ENCODE results near the gene SLC22A7.

The SLC22A7 gene

DNA sequence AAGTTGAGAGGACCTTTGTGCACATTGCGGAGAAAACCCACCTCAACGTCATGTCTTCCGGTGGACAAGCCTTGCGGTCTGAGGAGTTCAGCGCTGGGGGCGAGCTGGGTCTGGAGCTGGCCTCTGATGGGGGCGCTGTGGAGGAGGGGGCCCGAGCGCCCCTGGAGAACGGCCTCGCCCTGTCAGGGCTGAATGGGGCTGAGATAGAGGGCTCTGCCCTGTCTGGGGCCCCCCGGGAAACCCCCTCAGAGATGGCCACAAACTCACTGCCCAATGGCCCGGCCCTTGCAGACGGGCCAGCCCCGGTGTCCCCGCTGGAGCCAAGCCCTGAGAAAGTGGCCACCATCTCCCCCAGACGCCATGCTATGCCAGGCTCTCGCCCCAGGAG lies 14.6 kb upstream of the SLC22A7 start:
- DNase-seq (ENCODE audit: low read depth): no peak

DNA sequence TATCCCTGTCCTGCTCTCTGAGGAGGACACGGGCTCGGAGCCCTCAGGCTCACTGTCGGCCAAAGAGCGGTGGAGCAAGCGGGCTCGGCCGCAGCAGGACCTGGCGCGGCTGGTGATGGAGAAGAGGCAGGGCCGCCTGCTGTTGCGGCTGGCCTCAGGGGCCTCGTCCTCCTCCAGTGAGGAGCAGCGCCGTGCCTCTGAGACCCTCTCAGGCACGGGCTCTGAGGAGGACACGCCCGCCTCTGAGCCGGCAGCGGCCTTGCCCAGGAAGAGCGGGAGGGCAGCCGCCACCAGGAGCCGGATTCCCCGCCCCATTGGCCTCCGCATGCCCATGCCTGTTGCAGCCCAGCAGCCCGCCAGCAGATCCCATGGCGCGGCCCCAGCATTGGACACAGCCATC lies 14.2 kb upstream of the SLC22A7 start:
- no peak for DNase-seq (ENCODE audit: low read depth)

DNA sequence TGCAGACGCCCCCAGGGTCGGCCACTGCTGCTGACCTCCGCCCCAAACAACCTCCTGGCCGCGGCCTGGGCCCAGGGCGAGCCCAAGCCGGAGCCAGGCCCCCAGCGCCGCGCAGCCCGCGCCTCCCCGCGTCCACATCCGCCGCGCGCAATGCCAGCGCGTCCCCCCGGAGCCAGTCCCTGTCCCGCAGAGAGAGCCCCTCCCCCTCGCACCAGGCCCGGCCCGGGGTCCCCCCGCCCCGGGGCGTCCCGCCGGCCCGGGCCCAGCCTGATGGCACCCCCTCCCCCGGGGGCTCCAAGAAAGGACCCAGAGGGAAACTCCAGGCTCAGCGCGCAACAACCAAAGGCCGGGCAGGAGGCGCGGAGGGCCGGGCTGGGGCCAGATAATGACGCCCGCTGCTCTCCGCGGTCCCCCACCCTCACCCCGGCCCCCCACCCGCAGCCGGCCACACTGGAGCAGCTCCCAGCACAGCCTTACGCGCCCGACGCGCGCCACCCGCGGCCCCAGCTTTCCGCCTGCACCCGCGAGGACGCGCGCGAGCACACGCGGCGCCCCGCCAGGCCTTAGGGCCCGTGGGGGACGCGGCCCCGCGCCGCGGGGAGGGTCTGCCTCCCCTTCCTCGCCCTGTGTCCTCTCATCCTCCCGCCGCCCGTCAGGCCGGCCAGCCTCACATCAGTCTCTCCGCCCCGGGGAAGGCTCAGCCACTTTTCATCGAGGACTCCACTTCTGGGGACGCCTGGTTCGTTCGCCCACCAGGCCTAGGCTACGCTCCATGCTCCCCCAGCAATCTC lies 12.9 kb upstream of the SLC22A7 start:
- DNase-seq (ENCODE audit: low read depth): no peak

- no peak for DNase-seq (ENCODE audit: low read depth)
Observed at GRCh38 chr6:43285832-43286231, 12.2 kb upstream of the SLC22A7 start.

DNA sequence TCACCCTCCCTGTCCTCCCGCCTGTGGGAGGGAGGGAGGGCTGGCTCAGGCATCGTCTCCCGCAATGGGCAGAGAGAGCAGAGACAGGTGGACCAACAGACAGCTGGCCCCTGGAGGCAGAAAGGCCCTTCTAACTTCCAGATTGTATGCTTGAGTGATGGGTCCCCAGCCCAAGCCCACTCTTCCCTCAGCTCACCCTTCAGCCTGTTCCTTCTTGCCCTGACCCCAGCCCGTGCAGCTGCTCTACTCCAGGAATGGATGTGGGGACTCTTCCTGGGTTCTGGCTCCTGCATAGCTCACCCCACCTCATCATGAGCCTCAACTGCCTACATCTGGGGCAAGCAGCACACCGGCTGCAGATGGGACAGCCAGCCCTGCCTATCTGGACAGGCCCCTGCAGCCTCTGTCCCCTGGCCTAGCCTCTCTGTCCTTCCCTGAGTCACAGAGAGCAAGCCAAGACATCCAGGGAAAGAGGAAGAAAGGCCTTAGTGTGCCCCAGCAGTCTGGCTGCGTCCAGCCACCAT lies 11.5 kb upstream of the SLC22A7 start:
- no peak for DNase-seq (ENCODE audit: low read depth)

DNA sequence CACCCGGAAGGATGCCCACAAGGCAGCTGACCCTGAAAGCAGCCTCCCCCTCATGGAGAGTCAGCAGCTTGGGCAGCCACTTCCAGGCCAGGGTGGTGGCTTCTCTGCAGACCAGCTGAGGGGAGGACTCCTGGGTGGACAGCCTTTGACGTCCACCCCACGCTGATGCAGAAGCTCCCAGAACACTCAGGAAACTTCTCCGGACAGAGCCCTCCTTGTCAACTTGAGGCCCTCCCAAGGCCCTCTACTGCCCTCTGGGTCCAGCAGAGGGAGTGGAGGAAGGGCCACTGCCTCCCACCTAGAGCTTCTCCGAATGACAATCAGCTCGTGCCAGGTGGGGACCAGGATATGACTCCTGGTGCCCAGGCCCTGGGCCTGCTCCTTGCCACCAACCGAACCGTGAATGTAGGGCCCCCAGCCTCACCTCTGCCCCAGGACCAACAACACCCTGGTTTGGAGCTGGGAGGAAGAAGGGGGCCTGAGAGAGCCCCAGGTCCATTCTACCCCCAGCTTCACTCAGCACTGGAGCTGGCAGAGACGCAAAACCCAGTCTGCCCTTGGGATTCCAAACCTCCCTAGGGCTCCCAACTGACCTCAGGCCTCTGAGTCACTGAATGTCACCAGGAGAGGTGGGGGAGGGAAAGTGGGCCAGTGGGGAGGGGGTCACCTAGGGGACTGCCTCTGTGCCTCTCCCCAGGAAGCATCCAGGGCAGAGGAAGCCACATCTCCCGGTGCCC lies 10.9 kb upstream of the SLC22A7 start:
- DNase-seq (ENCODE audit: low read depth): no peak

DNA sequence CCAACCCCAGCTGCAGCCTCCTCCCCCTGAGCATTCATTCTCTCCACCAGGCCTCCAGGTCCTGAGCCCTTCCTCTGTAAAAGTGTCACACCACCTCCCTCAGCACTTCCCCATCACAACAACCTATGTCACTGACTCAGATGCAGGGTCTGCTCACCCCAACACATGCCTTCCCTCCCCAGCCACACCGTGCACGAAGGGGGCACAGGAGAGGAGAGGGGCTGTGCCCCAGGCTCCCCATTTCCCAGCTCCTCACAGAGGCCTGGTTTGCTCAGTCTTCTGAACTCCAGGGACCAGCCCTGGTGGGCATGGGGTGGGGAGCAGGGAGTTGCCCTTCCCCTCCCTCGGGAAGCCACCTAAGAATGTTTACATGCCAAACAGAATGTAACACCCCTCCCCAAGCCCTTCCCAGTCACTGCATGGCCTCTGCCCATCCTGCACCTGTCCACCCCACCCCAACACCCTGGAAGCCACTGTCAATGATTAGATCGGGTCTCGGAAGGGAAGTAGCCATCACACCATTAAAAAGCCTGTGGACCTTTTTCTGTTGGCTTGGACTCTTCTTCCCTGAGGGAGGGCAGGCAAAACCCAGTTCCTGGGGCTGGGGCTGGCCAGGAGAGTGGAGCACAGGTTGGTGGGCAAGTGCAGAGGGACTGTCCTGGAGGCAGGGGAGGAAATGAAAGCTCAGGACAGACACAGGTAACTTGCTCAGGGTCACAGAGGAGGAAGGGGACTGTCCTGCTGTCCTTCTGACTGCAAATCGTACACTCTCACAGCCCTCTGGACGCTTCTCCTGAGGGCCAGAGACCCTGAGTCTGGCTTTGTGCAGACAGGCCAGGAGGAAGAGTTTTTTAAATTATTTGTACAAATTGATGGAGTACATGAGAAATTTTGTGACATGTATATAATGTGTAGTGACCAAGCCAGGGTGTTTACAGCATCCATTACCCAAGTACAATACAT lies 10.1 kb upstream of the SLC22A7 start:
- DNase-seq (ENCODE audit: low read depth): no peak

DNA sequence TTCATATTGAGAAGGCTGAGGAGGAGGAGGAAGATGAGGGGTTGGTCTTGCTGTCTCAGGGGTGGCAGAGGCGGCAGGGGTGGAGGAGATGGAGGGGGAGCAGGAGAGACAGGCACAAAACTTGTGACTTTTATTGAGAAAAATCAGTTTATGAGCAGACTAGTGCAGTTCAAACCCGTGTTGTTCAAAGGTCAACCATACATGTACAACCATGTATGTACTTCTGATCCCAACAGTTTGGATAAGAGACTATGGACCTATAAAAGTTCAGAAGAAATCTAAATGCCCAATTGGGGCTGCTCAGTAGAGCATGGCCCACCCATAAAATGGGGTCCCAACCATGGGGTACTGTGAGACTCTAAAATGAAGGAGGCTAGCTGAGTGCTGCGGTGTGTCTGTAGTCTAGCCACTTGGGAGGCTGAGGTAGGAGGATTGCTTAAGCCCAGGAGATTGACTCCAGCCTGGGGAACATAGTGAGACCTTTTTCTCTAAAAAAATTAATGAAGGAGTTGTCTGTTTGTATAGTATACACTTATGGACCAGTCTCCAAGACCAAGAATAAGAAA lies 7.6 kb upstream of the SLC22A7 start:
- no peak for DNase-seq (ENCODE audit: low read depth)

GRCh38 chr6:43290905-43291355 lies 7.1 kb upstream of the SLC22A7 start:
- no peak for DNase-seq (ENCODE audit: low read depth)

- no peak for DNase-seq (ENCODE audit: low read depth)
Observed at GRCh38 chr6:43291708-43292107, 6.4 kb upstream of the SLC22A7 start.

- no peak for DNase-seq (ENCODE audit: low read depth)
Observed at GRCh38 chr6:43292341-43292740, 5.7 kb upstream of the SLC22A7 start.

DNA sequence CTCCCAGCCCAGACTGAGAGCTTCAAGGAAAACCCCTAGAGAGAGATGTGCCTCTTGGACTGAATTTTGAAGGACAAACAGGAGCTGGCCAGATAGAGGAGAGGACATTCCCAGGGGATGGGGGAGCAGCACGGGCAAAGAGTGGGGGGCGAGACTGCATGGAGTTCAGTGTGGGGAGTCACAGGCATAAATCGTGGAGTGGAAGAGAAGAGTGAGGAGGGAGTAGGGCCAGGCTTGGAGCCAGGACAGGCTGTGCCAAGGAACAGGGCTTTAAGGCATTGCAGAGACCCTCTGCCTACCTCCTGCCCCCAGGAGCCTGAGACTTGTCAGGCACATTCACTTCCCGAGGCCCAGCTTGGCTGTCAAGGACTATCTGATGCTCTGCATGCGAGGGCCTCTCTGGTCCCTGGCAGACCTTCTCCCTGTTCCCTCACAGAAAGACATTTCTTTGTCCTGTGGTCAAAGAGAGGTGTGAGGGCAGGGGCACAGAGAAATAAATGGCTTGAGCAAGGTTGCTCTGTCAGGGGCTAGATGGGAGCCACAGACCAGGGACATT lies 5.2 kb upstream of the SLC22A7 start:
- DNase-seq (ENCODE audit: low read depth): no peak

DNA sequence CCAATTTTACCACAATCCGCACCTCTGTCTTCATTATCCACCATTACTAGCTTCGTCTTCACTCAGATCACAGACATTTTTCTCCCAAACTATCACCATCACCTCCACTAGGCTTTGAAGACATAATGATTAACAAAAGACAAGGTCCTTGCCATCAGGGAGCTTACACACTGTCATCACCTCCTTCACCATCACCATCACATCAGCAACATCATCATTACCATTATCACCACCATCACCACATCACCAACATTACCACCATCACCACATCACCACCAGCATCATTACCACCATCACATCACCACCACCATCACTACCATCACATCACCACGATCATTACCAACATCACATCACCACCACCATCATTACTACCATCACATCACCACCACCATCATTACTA lies 4.4 kb upstream of the SLC22A7 start:
- DNase-seq (ENCODE audit: low read depth): no peak

DNA sequence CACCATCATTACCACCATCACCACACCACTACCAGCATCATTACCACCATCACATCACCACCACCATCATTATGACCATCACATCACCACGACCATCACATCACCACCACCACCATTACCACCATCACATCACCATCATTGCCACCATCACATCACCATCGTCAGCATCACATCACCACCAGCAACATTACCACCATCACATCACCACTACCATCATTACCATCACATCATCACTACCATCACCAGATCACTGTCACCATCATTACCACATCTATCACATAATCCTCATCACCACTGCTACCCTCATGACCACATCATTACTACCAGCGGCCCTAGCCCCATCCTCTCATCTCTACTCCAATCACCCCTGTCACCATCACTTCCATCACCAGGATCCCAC lies 3.5 kb upstream of the SLC22A7 start:
- no peak for DNase-seq (ENCODE audit: low read depth)

- no peak for DNase-seq (ENCODE audit: low read depth)
Observed at GRCh38 chr6:43295456-43295855, 2.6 kb upstream of the SLC22A7 start.

DNA sequence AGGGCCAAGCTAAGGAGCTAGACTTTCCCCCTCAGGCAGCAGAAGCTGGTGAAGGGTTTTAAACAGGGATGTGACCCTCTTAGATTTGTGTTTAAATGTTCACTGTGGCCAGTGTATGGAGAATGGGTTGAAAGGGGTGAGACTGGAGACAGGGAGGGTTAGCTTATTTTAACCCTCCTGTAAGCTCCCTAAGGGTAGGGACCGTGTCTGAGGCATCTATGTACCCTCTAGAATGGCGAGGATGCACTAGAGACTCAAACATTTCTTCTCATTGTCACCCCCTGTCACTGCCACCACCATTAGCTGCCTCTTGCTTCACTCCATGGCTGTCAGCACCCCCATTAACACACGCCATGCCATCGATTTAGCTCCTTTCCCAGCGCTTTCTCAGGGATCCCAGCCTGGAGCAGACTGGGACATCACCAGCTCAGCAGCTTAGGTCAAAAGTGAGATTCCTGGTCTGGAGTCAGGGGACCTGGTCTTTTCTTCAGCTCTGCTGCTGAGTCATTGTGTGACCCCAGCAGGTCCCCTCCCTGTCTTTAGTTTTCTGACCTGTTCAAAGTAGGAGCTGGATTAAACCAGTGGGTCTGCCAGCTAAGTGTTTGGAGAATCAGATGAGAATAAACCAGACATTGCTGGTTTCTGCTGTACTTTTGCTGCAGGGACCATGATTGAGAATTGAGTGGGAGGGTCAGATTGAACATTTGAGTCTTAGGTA lies 1.1 kb upstream of the SLC22A7 start:
- no peak for DNase-seq (ENCODE audit: low read depth)

GRCh38 chr6:43298565-43299337 lies 691 bp downstream of the SLC22A7 start:
- DNase-seq (ENCODE audit: low read depth): no peak

- DNase-seq (ENCODE audit: low read depth): no peak
Observed at GRCh38 chr6:43299338-43300293, 1.6 kb downstream of the SLC22A7 start.

All from stimulated activated CD8-positive, alpha-beta memory T cell treated with anti-CD3 and anti-CD28 coated beads, Interleukin-12 subunit alpha, Interleukin-12 subunit beta, amount 100 ng/mL, for 1 hour (primary cell).